UCSD-AML1 (cell line): ENCODE data around the gene HK2.
"Not testable (repeated sequence)": the region's sequence is repeated elsewhere in the genome, so short reads cannot be mapped to it uniquely, and the experiment has no call there.

ENCODE experiments used
- DNase-seq: peaks from one replicate; lab custom pipeline; 2025; ENCODE audit not compliant: unreplicated experiment; lab: John Stamatoyannopoulos, UW

HK2 gene

DNA sequence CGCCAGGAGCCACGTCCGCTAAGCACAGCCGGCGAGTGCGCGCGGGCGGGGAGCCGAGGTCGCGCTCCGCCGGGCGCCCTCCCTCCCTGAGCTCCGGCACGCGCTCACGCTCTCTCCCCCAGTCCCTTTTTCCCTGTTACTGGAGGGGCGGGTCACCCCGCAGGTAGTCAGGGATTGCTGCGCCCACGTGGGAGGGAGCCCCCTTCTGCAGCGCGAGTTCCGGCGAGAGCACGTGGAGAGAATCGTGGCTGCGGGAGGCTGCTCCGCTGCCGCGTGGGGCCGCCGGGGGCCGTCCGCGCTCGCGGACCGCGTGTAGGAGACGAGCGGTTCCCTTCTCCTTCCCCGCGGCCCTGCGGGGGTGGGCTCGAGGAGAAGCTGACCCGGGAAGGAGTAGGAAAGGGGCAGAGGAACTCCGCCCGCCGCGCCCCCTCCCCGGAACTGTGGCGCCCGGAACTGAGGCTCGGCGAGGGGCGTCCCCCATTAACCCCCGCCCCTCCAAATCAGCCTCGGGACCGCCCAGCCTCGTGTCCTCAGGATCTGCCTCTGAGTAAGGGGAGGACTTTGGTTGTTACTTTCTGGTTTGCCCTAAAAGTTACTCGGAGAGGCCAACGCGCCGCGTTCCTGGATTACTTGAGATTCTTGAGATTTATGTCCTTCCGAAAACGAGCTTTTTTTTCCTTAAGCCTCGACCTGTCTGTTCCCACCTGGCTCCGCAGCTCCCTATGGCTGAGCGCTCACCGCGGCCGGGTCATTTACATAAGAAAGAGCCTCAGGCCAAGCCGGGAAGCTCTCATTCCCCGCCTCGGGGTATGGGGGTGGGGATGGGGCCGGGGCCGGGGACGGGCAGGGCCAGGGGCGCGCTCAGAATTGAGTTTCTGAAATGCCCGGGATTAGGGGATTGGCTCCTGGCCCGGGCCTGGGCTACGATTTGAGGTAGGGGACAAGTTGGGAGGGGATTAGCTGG is 1.1 kb downstream of the HK2 start:
- peak; percentile 86 for DNase-seq

GRCh38 chr2:74835831-74836674 is 2.1 kb downstream of the HK2 start:
- DNase-seq, result no peak

DNA sequence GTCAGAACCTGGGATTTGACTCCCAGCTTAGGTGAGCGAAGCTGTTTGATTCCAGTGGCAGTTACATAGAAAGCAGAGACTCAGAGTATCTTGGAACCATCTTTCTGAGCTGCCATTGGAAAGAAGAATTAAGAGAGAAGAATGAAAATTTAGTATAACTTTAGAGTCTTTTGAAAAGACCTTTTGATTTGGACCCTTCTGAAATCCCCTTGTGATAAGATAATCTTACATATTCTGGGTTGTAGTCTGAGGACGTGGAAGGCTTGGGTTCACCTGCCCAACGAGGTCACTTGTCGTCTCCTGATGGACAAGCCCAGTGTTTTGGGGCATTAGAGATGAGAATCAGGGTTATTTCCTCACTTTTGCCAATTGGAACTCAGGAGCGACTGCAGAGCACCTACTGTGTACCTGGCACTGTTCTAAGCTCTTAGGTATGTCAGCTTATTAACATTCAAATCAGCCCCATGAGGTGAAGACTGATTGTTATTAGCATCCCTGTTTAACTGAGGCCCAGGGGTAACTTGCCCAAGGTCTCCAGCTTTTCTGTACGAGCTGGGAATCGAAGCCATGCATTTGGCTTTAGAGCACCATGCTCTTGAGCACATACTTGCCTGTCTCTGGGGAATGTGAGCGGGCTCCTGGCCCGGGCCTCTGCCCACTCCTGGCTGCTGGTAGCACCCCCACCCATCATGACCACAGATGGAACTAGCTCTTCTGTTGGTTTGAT is 2.9 kb downstream of the HK2 start:
- no peak for DNase-seq

DNA sequence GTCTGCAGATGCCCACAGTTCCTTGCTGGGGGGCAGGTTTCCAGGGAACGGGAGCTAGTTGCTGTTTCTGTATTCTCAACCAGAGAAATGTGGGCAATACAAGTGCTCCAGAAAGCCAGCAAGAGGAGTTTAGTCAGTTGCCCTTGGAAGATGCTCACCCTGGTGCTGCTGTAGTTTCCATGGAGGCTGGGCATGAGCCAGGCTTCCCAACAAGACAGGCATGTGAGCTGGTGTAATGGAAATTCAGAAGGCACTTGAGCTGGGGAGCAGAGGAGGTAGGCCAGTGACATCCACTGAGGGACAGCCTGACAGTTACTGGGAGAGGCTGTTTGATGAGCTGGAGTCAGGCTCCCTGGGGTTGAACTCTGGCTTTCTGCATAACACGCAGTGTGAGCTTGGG is 7.7 kb downstream of the HK2 start:
- no peak for DNase-seq

DNA sequence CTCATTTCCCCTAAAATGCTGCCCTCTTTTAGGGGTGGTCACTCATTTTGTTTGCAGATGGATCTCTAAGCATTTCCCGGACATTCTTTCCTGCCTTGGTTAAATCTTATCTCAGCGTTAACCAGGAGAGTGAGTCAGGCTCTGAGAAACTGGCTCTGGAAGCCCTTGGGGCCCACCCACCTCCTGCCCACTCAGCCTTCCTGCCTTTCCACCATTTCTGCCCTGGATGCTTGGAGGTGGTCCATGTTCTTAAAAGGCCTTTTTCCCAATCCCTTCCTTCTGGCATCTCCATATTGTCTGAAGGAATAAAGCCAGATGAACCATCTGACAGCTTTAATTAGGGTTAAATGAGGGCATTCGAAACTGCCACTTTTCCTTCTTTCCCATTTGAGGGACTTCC is 9.5 kb downstream of the HK2 start:
- DNase-seq, result no peak

DNA sequence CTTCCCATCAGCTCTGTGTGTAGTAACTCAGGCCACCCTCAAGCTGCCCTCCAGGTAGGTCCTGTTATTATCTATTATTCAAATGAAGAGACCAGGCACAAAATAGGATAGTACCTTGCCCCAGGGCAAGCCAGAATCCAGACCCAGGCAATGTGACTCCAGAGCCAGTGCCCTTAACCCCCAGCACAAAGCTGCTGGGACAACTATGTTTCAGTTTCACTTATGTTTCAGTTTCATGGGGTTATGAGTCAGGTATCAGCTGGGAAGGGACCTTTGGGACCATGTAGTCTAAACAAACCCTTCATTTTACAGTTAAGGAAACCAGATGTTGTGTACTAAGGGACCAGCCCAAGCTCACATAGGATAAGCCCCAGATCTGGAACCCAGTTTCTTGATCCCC is 10.0 kb downstream of the HK2 start:
- DNase-seq, result no peak

- no peak for DNase-seq
Observed at GRCh38 chr2:74844752-74845151, 10.8 kb downstream of the HK2 start.

DNA sequence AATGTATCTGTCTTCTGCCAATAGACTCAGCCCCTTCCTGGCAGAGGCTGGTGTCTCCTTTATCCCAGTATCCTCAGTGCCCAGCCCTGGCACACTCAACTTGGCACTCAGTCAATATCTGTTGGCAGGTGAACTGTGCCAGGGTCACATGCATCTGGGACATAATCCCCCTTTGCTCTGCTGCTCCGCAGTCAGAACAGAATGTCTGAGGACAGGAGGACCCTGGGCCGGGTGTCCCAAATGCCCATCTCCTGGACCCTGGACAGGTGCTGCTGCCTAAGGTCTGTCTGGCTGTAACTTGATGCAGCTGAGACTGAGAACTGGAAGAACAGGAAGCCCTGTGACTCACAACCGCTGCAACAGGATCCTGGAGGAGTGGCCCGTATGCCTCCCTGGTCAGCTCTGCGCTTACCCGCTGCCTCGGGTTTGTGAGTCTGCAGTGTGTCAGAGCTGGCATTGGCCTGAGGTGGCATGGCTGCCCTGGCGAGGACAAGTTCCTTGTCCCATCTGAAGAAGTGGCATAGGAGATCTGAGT is 11.4 kb downstream of the HK2 start:
- DNase-seq, result peak; percentile 77

DNA sequence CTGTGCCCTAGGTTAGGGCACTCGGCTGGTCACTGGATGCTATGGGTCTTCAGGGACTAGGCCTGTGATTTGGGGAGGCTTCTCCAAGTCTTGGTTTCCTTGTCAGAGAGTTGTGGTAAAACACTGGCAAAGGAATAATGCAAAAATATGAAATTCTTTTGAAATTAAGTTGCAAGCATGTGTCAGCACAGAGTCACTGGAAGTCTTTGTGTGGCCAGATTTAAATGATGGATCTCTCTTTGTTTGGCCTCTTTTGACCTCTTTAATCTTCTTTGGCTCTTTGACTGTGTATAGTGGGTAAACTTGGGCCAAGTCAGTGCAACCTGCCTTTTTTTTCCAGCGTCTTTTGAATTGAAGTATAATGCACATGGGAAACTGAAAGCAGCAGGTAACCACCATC is 12.1 kb downstream of the HK2 start:
- DNase-seq, result no peak

- no peak for DNase-seq
Observed at GRCh38 chr2:74846481-74846880, 12.6 kb downstream of the HK2 start.

DNA sequence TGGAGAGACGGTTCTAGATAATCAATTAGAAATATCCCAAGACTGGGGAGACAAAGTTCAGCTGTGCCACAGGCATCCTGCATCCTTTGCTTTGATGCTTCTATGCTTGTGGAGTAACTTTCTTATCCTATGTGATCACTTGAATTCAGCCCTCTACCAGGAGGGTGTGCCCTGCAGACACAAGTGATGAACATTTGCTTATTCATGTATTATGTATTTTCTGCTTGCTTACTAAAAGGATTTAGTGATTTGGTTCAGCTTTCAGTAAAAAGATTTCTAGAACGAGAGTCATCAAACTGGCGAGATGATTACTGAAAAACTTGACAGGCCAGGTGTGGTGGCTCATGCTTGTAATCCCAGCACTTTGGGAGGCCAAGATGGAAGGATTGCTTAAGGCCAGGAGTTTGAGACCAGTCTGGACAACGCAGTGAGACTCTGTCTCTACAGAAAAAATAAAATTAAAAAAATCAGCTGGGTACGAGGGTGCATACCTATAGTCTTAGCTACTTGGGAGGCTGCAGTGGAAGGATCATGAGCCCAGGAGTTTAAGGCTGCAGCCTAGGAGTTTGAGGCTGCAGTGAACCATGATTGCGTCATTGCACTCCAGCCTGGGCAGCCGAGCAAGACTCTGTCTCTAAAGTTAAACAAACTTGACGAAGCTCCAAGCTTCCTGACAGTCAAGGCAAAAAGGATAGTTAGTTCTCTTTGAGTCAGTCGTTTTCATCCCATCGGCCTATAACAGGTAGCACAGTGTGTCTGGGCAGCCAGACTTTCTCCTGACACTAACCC is 13.3 kb downstream of the HK2 start:
- DNase-seq, result no peak

- DNase-seq, result peak; percentile 68
Observed at GRCh38 chr2:74849228-74849892, 15.4 kb downstream of the HK2 start.

DNA sequence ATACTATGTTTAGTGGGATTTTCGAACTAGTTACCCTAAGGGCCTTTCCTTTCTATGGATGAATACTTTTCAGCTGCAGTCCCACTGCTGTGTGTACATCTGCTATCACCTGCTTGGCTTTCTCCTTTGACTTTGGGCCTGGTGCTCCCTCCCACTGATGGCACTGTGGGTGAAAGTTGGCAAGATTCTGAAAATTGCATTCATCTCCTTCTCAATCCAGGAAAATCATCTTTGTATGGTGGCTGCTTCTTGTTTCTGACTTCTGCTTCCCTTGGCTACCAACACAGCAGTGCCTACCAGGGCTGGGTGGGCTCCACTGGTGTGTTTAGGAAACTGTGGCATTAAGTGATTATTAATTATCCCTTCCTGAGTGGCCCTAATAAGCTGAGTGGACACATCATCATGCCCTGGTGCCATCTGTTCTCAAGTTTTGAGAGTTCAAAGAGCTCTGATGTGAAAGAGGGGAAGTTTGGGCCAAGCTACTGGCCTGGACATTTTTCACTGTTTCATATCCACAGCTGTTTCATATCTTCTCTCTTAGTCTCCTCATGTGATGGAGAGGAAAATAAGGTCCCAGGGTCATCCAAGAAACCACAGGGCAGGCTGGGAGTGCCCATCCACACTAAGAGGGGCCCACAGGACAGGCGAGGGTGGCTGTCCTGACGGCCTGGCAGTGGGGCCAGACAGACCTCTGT is 16.7 kb downstream of the HK2 start:
- DNase-seq, result no peak

GRCh38 chr2:74851191-74851566 is 17.3 kb downstream of the HK2 start:
- no peak for DNase-seq

GRCh38 chr2:74853360-74853759 is 19.4 kb downstream of the HK2 start:
- not testable (repeated sequence) for DNase-seq

GRCh38 chr2:74854401-74854800 is 20.5 kb downstream of the HK2 start:
- no peak for DNase-seq

DNA sequence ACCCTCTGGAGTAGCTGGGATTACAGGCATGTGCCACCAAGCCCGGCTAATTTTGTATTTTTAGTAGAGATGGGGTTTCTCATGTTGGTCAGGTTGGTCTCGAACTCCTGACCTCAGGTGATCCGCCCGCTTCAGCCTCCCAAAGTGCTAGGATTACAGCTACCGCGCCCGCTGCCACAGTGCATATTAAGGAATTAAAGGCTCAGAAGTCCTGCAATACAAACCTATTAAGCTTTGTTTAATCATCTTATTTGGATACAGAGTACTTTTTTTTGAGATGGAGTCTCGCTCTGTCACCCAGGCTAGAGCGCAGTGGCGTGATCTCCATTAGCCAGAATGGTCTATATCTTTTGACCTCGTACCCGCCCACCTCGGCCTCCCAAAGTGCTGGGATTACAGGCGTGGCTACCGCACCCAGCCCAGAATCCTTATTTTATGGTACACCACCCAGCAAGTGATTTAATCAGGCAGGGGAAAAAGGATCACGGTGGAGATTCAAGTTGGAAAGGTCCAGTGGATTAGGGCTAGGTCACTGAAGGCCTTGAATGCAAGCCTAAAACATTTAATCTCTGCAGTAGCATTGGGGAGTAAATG is 21.3 kb downstream of the HK2 start:
- not testable (repeated sequence) for DNase-seq

DNA sequence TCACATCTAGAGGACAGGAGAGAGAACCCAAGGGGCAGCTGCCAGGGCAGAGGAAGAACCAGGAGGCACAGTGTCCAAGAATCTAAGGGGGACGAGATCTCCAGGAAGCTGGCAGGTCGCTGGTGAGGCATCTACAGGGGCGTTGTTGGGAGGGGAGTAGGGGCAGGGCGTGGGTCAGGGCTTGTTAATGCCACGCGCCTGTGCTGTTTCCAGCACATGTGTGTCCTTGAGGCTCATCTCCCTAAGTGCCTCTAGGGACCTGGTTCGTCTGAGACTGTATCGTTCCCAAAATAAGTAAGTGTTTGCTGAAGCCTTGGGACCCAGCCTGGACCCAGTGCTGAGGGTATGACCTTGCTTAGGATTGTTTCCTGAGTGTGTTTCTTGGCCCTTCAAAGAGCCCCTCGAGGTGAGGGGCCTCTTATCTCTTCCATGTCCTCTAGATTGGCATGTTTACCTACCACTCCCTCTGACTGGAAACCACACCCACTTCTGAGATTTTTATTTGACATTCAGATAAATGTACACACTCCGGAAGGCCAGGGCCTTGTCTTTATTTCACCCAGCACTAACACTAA is 22.2 kb downstream of the HK2 start:
- no peak for DNase-seq
